A549 (cell line): ENCODE data around the gene PLAA.

Source experiments
- ATOH8 ChIP-seq: fragments of 250-450 bp; sonication (Bioruptor Pico); IDR thresholded peaks from 2 replicates; pipeline ENCODE4 v1.5.0; 2020; ENCODE audit warnings: low read depth, mild to moderate bottlenecking, moderate library complexity
- CTCF ChIP-seq: fragments of >200 bp; sonication (Bioruptor Twin); formaldehyde crosslinking; IDR thresholded peaks from 3 replicates; pipeline ENCODE4 v1.5.1; 2016
- ELK1 ChIP-seq: fragments of 150-350 bp; IDR thresholded peaks from 2 replicates; pipeline ENCODE4 v1.6.1; 2014; ENCODE audit warnings: low read depth, mild to moderate bottlenecking, low read length
- EP300 ChIP-seq, 2 experiments: fragments of >200 bp; sonication (Bioruptor Twin); formaldehyde crosslinking; IDR thresholded peaks; 2 replicates in 1 of 2; 3 replicates in 1 of 2; pipeline ENCODE4 v1.6.1; 2016 to 2017
- HMGXB4 ChIP-seq: fragments of 250-450 bp; sonication (Bioruptor Pico); IDR thresholded peaks from 2 replicates; pipeline ENCODE4 v1.5.0; 2021; ENCODE audit warnings: mild to moderate bottlenecking, moderate library complexity, borderline replicate concordance
- KDM5A ChIP-seq: fragments of 200-600 bp; sonication (generic); IDR thresholded peaks from 2 replicates; pipeline ENCODE4 v1.6.1; 2016; ENCODE audit warnings: antibody characterized with exemption, mild to moderate bottlenecking
- POLR2A ChIP-seq: IDR thresholded peaks from 2 replicates; pipeline ENCODE4 v1.6.1; 2012; ENCODE audit warnings: mild to moderate bottlenecking, low read length
- POLR2AphosphoS2 ChIP-seq: conservative IDR thresholded peaks from 2 replicates; pipeline ENCODE4 v1.6.1; 2012; ENCODE audit warnings: low read length, improper control_type of control experiment, inconsistent platforms
- RFX5 ChIP-seq: fragments of 450-650 bp; IDR thresholded peaks from 2 replicates; pipeline ENCODE4 v1.7.1; 2014; ENCODE audit warnings: antibody characterized with exemption, mild to moderate bottlenecking, moderate library complexity
- SMC3 ChIP-seq: fragments of >200 bp; sonication (Bioruptor Twin); formaldehyde crosslinking; IDR thresholded peaks from 3 replicates; pipeline ENCODE4 v1.6.1; 2018; ENCODE audit warnings: inconsistent platforms
- TP53 ChIP-seq: fragments of 250-450 bp; sonication (Bioruptor Pico); IDR thresholded peaks from 2 replicates; pipeline ENCODE4 v1.5.0; 2021; ENCODE audit warnings: mild to moderate bottlenecking, moderate library complexity
- USF2 ChIP-seq: fragments of 450-650 bp; IDR thresholded peaks from 2 replicates; pipeline ENCODE4 v1.6.1; 2014; ENCODE audit warnings: antibody characterized with exemption
- ZSCAN20 ChIP-seq: fragments of 250-450 bp; sonication (Bioruptor Pico); IDR thresholded peaks from 2 replicates; pipeline ENCODE4 v1.8.0; 2022; ENCODE audit warnings: mild to moderate bottlenecking, moderate library complexity

GRCh38 chr9:26863074-26863473 lies 84.0 kb downstream of the PLAA start:
- no peak for TF ChIP-seq RFX5
- no peak for TF ChIP-seq POLR2A
- TF ChIP-seq HMGXB4 (CRISPR knock-in tag), result no peak
- peak; percentile 42; the same call in 1 of the 3 replicates for TF ChIP-seq SMC3
- no peak for TF ChIP-seq TP53 (CRISPR knock-in tag)
- TF ChIP-seq ATOH8 (CRISPR knock-in tag), result no peak
- TF ChIP-seq EP300 (IDR thresholded peaks at IDR 0.05), result no peak
- TF ChIP-seq CTCF, result peak; percentile 54
- no peak for TF ChIP-seq USF2
- TF ChIP-seq ELK1, result no peak
- TF ChIP-seq POLR2AphosphoS2, result no peak
- TF ChIP-seq KDM5A, result no peak
- TF ChIP-seq ZSCAN20 (CRISPR knock-in tag), result no peak
